HL-60 (cell line): Measurements from ENCODE around the gene FOXA1.

Experiments used
- DNase-seq, 2 experiments: peaks; one replicate each; pipeline ENCODE4 v3.0.0-alpha.2; 2010 to 2020; ENCODE audit warnings: low read depth in 1 of 2, low spot score in 1 of 2
- H3K27ac ChIP-seq: fragments of 250-450 bp; sonication (Bioruptor Pico); replicated peaks from 2 replicates; pipeline ENCODE4 v1.5.1; 2020; ENCODE audit warnings: mild to moderate bottlenecking, moderate library complexity
- H3K27me3 ChIP-seq: fragments of 250-450 bp; sonication (Bioruptor Pico); 2 replicates; pipeline ENCODE4 v1.5.1; 2021; ENCODE audit warnings: mild to moderate bottlenecking, moderate library complexity; ENCODE audit not compliant: insufficient read depth, poor library complexity, severe bottlenecking
- H3K4me3 ChIP-seq: replicated peaks from 2 replicates; pipeline ENCODE4 v1.5.1; 2011; ENCODE audit warnings: mild to moderate bottlenecking, control low read depth, low read length; ENCODE audit not compliant: insufficient read depth
- GABPA ChIP-seq: IDR thresholded peaks from 2 replicates; pipeline ENCODE4 v1.6.1; 2012; ENCODE audit warnings: low read depth
- POLR2AphosphoS5 ChIP-seq: IDR thresholded peaks from 2 replicates; pipeline ENCODE4 v1.6.1; 2012; ENCODE audit warnings: low read depth
- SPI1 ChIP-seq: IDR thresholded peaks from 2 replicates; pipeline ENCODE4 v1.6.1; 2012; ENCODE audit warnings: low read depth, mild to moderate bottlenecking, borderline replicate concordance
- TF ChIP-seq, protein P1 (sequence below): IDR thresholded peaks from one replicate; pipeline ENCODE4 v1.5.1; 2011; ENCODE audit warnings: low read length, control low read depth, inconsistent platforms; ENCODE audit not compliant: insufficient read depth
- TF ChIP-seq, protein P2 (sequence below): IDR thresholded peaks from 2 replicates; pipeline ENCODE4 v1.6.1; 2012; ENCODE audit warnings: low read depth; ENCODE audit not compliant: insufficient replicate concordance

The FOXA1 gene

DNA sequence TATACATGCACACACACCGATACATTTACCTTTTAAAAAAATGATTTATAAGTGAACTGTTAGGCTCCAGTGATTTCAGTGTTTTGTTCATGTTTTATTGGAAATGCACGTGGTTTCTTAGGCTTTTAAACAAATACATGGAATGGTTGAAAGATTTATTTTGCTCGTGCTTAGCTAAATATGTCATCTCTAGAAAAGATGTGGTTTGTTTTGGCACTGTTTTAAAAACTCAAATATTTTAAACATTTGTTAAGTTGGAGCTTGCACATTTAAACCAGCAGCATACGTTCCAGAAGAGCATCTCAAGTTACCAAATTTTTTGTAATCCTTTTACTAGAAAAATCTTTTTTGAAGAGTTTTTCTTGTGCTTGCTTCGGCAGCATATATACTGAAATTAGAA is 44.5 kb downstream of the FOXA1 start:
- TF ChIP-seq, protein P1, sequence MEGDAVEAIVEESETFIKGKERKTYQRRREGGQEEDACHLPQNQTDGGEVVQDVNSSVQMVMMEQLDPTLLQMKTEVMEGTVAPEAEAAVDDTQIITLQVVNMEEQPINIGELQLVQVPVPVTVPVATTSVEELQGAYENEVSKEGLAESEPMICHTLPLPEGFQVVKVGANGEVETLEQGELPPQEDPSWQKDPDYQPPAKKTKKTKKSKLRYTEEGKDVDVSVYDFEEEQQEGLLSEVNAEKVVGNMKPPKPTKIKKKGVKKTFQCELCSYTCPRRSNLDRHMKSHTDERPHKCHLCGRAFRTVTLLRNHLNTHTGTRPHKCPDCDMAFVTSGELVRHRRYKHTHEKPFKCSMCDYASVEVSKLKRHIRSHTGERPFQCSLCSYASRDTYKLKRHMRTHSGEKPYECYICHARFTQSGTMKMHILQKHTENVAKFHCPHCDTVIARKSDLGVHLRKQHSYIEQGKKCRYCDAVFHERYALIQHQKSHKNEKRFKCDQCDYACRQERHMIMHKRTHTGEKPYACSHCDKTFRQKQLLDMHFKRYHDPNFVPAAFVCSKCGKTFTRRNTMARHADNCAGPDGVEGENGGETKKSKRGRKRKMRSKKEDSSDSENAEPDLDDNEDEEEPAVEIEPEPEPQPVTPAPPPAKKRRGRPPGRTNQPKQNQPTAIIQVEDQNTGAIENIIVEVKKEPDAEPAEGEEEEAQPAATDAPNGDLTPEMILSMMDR = no peak
- TF ChIP-seq, protein P2, sequence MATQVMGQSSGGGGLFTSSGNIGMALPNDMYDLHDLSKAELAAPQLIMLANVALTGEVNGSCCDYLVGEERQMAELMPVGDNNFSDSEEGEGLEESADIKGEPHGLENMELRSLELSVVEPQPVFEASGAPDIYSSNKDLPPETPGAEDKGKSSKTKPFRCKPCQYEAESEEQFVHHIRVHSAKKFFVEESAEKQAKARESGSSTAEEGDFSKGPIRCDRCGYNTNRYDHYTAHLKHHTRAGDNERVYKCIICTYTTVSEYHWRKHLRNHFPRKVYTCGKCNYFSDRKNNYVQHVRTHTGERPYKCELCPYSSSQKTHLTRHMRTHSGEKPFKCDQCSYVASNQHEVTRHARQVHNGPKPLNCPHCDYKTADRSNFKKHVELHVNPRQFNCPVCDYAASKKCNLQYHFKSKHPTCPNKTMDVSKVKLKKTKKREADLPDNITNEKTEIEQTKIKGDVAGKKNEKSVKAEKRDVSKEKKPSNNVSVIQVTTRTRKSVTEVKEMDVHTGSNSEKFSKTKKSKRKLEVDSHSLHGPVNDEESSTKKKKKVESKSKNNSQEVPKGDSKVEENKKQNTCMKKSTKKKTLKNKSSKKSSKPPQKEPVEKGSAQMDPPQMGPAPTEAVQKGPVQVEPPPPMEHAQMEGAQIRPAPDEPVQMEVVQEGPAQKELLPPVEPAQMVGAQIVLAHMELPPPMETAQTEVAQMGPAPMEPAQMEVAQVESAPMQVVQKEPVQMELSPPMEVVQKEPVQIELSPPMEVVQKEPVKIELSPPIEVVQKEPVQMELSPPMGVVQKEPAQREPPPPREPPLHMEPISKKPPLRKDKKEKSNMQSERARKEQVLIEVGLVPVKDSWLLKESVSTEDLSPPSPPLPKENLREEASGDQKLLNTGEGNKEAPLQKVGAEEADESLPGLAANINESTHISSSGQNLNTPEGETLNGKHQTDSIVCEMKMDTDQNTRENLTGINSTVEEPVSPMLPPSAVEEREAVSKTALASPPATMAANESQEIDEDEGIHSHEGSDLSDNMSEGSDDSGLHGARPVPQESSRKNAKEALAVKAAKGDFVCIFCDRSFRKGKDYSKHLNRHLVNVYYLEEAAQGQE = no peak
- TF ChIP-seq GABPA (no peak), SPI1 (no peak), POLR2AphosphoS5 (no peak)

DNA sequence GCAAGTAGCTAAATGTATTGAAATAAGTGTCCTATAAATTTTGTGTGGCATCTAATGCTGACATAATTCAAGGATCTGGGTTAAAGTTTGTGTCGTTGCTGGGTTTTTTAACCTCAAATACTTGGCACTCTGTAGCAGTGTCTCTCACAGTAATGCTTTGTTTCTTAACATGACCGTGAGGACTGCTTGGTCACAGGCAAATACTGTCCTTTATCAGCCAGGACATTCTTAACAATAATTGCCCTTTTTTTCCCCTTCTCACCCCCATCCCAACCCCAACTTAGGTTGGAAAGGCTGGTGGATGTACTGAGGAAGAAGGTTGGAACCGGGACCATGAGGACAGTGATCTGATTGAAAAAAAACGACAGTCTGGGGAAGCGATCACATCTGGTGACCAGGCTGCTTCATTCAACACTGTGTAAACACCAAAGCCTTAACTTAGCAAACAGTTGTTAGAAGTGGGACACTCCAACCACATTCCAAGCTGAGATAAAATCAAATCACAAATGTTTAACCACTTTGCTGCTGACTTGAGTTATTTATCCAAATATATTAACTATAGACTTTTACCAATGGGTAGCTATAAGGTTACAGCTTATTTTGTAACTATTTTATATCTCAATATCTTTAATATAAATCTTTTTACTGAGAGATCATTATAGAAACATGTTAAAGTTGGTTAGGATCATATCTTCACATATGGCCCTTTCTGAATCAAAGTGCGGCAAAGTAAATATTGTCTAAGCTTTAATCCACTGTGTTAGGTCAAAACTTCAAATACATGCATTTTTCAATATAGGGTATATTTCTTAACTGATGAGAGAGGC is 48.2 kb downstream of the FOXA1 start:
- Histone ChIP-seq H3K4me3 (no peak overlapping the region), H3K27ac (no peak overlapping the region), H3K27me3 (no peaks in the 10 kb centered on the region)
- TF ChIP-seq, protein P2 = no peak
- TF ChIP-seq GABPA = no peak
- DNase-seq = no peak

More for the DNA sequence above, 44.5 kb downstream of the FOXA1 start:
- Histone ChIP-seq H3K4me3 (no peak overlapping the region), H3K27me3 (no peaks in the 10 kb centered on the region), H3K27ac (no peak overlapping the region)
- no peak for DNase-seq

DNA sequence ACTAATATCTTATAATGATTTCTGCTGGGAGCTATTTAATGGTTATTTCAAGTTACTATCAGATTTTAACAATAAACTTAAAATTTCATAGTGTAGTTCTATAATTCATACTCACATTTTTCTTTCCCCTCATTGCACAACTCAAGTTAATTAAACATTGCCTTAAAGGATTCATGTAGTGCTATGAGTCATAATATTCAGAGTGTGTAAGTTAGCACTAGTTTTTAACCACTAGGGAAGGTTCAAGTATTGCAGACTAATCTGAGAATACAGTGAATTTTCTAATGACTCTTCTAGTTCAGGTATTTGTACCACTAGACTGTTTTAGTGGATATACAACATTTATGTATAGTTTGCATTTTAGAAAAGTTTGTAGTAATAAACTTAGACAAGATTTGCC is 49.9 kb downstream of the FOXA1 start:
- TF ChIP-seq POLR2AphosphoS5 (no peak), SPI1 (no peak), GABPA (no peak)
- TF ChIP-seq, protein P2 = no peak
- TF ChIP-seq, protein P1 = no peak
- no peak overlapping the region for H3K4me3 ChIP-seq
- no peaks in the 10 kb centered on the region for H3K27me3 ChIP-seq
- no peak overlapping the region for H3K27ac ChIP-seq
- no peak for DNase-seq
